Measurements from ENCODE around the gene ZNF385B. TPM values are rescaled to one million over a fixed set of nuclear protein-coding genes. Genes with fewer than 3 reads are reported as not detected.

The ZNF385B gene
- total RNA-seq, 4 donors from 2014 or later = 0.51 to 2.9 (median 1.7) TPM

GRCh38 chr2:179746981-179747380 is 114.4 kb downstream of the ZNF385B start:
- TF ChIP-seq CTCF (IDR thresholded peaks at IDR 0.05; ENCODE audit: low read depth) = no peak

GRCh38 chr2:179745635-179746256 is 115.7 kb downstream of the ZNF385B start:
- no peak for TF ChIP-seq CTCF (IDR thresholded peaks at IDR 0.05; ENCODE audit: low read depth)

DNA sequence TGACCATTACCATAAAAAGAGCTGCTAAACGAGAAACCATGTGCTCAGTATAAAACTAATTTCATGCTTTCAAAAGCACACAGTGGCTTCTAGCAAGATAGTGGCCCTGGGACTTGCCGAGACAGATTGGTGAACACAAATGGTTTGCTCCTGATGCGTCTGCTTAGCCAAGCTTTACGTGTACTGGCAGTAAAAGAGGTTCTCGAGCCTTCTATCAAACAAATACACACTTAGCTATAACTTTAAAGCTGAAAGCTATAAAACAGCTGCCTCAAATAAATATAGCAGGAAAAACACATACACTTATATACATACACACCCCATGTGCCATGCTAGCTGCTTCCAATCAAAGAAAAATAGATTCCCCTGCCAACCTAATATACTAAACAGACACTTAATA is 117.0 kb downstream of the ZNF385B start:
- TF ChIP-seq CTCF (IDR thresholded peaks at IDR 0.05; ENCODE audit: low read depth) = no peak

- no peak for TF ChIP-seq CTCF (IDR thresholded peaks at IDR 0.05; ENCODE audit: low read depth)
Measured at GRCh38 chr2:179741317-179741716, 120.1 kb downstream of the ZNF385B start.

GRCh38 chr2:179729966-179730365 is 131.4 kb downstream of the ZNF385B start:
- no peak for TF ChIP-seq CTCF (IDR thresholded peaks at IDR 0.05; ENCODE audit: low read depth)

DNA sequence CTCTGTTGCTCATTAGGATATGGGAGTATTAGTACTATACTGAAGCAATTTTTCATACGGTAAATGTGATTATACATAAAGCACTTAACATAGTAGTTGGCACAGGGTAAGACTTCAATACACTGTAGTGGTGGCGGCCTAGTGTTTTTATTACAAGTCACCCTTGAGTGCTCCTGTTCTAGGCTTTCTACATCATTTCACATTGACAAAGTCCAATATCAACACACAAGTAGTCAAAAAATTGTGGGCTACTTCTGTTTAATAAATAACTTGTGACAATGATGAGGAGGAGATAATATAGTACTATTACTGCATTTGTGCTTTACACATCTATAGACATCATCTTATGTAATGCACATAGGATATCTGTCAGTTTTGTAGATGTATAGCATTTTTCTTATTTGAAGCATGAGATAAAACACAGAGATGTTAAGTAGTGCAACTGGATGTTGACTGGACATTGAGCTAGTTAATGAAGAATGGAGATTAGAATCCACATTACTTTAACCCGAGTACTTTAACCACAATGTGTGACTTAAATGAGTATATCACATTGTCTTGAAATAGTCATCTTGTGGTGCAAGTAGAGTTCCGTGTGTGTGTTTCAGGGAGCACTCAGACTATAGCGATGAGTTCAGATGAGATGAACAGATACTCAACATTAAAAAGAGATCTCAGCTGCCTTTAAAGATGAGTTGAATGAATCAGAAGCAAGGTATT is 134.8 kb downstream of the ZNF385B start:
- no peak for TF ChIP-seq CTCF (IDR thresholded peaks at IDR 0.05; ENCODE audit: low read depth)

DNA sequence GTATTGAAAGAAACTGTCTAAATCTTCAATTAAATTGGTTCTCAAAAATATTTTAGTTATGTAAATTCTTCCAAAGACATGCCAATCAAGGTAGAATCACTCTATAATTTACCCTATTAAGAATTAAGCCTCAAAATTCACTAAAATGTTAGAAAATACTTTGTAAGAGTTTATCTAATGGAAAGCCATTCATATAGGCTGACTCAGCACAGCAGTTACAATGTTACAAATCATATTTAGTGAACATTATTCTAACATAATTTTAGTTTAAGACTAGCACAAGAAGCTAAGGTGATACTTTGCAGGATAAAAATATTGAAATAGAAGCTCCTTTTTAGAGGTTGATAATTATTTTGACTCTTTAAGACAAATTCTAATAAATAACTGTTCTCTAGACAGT is 137.0 kb downstream of the ZNF385B start:
- TF ChIP-seq CTCF (IDR thresholded peaks at IDR 0.05; ENCODE audit: low read depth) = no peak
